HEK293 (cell line): ENCODE results near the gene RASSF5.

Experiments
- CTCF ChIA-PET: fragments of 350-600 bp; formaldehyde crosslinking; extraction: SDS; loops from one replicate; lab custom pipeline; 2021; ENCODE audit warnings: antibody characterized with exemption; lab: Yijun Ruan, JAX
- POLR2A ChIA-PET: fragments of 300-600 bp; formaldehyde crosslinking; extraction: SDS; loops from one replicate; lab custom pipeline; 2020; ENCODE audit warnings: antibody characterized with exemption, inconsistent platforms; lab: Yijun Ruan, JAX
- H3K27ac ChIP-seq: fragments of 200-500 bp; sonication (Bioruptor generic); 2 replicates; pipeline ENCODE4 v1.5.1; 2014; ENCODE audit warnings: low read depth, low read length, control low read depth, inconsistent platforms; ENCODE audit errors: extremely low read depth
- H3K36me3 ChIP-seq, 2 experiments: fragments of 200-500 bp in 1 of 2; sonication (Bioruptor generic) in 1 of 2; 1 replicate in 1 of 2; 2 replicates in 1 of 2; pipeline ENCODE4 v1.5.1; 2014 to 2017; ENCODE audit warnings: inconsistent platforms in 2 of 2, low read length in 2 of 2; ENCODE audit not compliant: control insufficient read depth in 2 of 2, insufficient read depth in 1 of 2
- H3K4me1 ChIP-seq: fragments of 200-500 bp; sonication (Bioruptor generic); 2 replicates; pipeline ENCODE4 v1.5.1; 2014; ENCODE audit warnings: mild to moderate bottlenecking, low read length, inconsistent platforms; ENCODE audit not compliant: control insufficient read depth, insufficient read depth
- H3K4me3 ChIP-seq: 2 replicates; pipeline ENCODE4 v1.5.1; 2011; ENCODE audit warnings: low read depth, mild to moderate bottlenecking, control low read depth, low read length, moderate library complexity
- H3K9me3 ChIP-seq: fragments of 200-500 bp; sonication (Bioruptor generic); 2 replicates; pipeline ENCODE4 v1.5.1; 2014; ENCODE audit warnings: low read depth, low read length, inconsistent platforms; ENCODE audit not compliant: control insufficient read depth, insufficient read depth
- KLF16 ChIP-seq: fragments of 450-650 bp; formaldehyde crosslinking; IDR thresholded peaks from 2 replicates; pipeline ENCODE4 v1.5.1; 2017; ENCODE audit warnings: missing biosample characterization, missing genetic modification characterization
- MYNN ChIP-seq: fragments of 450-650 bp; formaldehyde crosslinking; IDR thresholded peaks from 2 replicates; pipeline ENCODE4 v1.5.1; 2016; ENCODE audit warnings: missing biosample characterization, missing genetic modification characterization, borderline replicate concordance
- PATZ1 ChIP-seq: fragments of 450-650 bp; formaldehyde crosslinking; IDR thresholded peaks from 2 replicates; pipeline ENCODE4 v1.5.1; 2016; ENCODE audit warnings: missing biosample characterization, missing genetic modification characterization
- PRDM2 ChIP-seq: fragments of 450-650 bp; formaldehyde crosslinking; IDR thresholded peaks from 2 replicates; pipeline ENCODE4 v1.5.1; 2016; ENCODE audit warnings: missing biosample characterization, missing genetic modification characterization, borderline replicate concordance
- SCRT1 ChIP-seq: fragments of 450-650 bp; formaldehyde crosslinking; IDR thresholded peaks from 2 replicates; pipeline ENCODE4 v1.5.1; 2016; ENCODE audit warnings: missing biosample characterization, missing genetic modification characterization, borderline replicate concordance
- TSHZ1 ChIP-seq: fragments of 450-650 bp; formaldehyde crosslinking; IDR thresholded peaks from 2 replicates; pipeline ENCODE4 v1.5.1; 2016; ENCODE audit warnings: missing biosample characterization, missing genetic modification characterization, borderline replicate concordance
- ZFP41 ChIP-seq: fragments of 450-650 bp; formaldehyde crosslinking; IDR thresholded peaks from 2 replicates; pipeline ENCODE4 v1.5.1; 2016; ENCODE audit warnings: missing biosample characterization, missing genetic modification characterization, borderline replicate concordance
- ZNF175 ChIP-seq: fragments of 450-650 bp; formaldehyde crosslinking; IDR thresholded peaks from 2 replicates; pipeline ENCODE4 v1.5.1; 2016; ENCODE audit warnings: missing biosample characterization, missing genetic modification characterization
- ZNF2 ChIP-seq: fragments of 450-650 bp; formaldehyde crosslinking; IDR thresholded peaks from 2 replicates; pipeline ENCODE4 v1.5.1; 2016; ENCODE audit warnings: missing biosample characterization, missing genetic modification characterization
- ZNF24 ChIP-seq: fragments of 450-650 bp; formaldehyde crosslinking; IDR thresholded peaks from 2 replicates; pipeline ENCODE4 v1.5.1; 2016; ENCODE audit warnings: missing biosample characterization, missing genetic modification characterization
- ZNF341 ChIP-seq: fragments of 450-650 bp; formaldehyde crosslinking; IDR thresholded peaks from 2 replicates; pipeline ENCODE4; 2016; ENCODE audit warnings: low read depth, missing biosample characterization, missing genetic modification characterization
- ZNF473 ChIP-seq: fragments of 450-650 bp; formaldehyde crosslinking; IDR thresholded peaks from 2 replicates; pipeline ENCODE4 v1.5.1; 2017; ENCODE audit warnings: missing biosample characterization, missing genetic modification characterization
- ZNF514 ChIP-seq: fragments of 450-650 bp; formaldehyde crosslinking; IDR thresholded peaks from 2 replicates; pipeline ENCODE4 v1.5.1; 2016; ENCODE audit warnings: missing biosample characterization, missing genetic modification characterization
- ZNF558 ChIP-seq: fragments of 450-650 bp; formaldehyde crosslinking; IDR thresholded peaks from 2 replicates; pipeline ENCODE4 v1.5.1; 2016; ENCODE audit warnings: missing biosample characterization, missing genetic modification characterization
- ZNF571 ChIP-seq: fragments of 450-650 bp; formaldehyde crosslinking; IDR thresholded peaks from 2 replicates; pipeline ENCODE4 v1.5.0; 2017; ENCODE audit warnings: missing biosample characterization, missing genetic modification characterization
- ZNF626 ChIP-seq: fragments of 450-650 bp; sonication (Bioruptor Pico); formaldehyde crosslinking; IDR thresholded peaks from 2 replicates; pipeline ENCODE4 v1.5.1; 2018; ENCODE audit warnings: missing biosample characterization, missing genetic modification characterization, inconsistent platforms
- ZNF629 ChIP-seq: fragments of 450-650 bp; formaldehyde crosslinking; IDR thresholded peaks from 2 replicates; pipeline ENCODE4 v1.5.1; 2017; ENCODE audit warnings: missing biosample characterization, missing genetic modification characterization
- ZNF639 ChIP-seq: fragments of 450-650 bp; formaldehyde crosslinking; IDR thresholded peaks from 2 replicates; pipeline ENCODE4 v1.5.1; 2016; ENCODE audit warnings: missing biosample characterization, missing genetic modification characterization
- ZNF704 ChIP-seq: fragments of 450-650 bp; formaldehyde crosslinking; IDR thresholded peaks from 2 replicates; pipeline ENCODE4 v1.5.1; 2016; ENCODE audit warnings: missing biosample characterization, missing genetic modification characterization
- ZSCAN16 ChIP-seq: fragments of 450-650 bp; formaldehyde crosslinking; IDR thresholded peaks from 2 replicates; pipeline ENCODE4 v1.5.1; 2016; ENCODE audit warnings: missing biosample characterization, missing genetic modification characterization

RASSF5 gene

GRCh38 chr1:206554211-206554610 lies 46.9 kb downstream of the RASSF5 start (continued):
- TF ChIP-seq PRDM2 (no peak), ZNF2 (tag by site-specific recombination) (no peak), ZNF514 (tag by site-specific recombination) (no peak), ZNF639 (tag by site-specific recombination) (no peak), ZNF558 (tag by site-specific recombination) (no peak), ZNF175 (tag by site-specific recombination) (no peak), ZNF24 (tag by site-specific recombination) (no peak), KLF16 (tag by site-specific recombination) (no peak), ZNF473 (tag by site-specific recombination) (no peak), MYNN (tag by site-specific recombination) (no peak), TSHZ1 (tag by site-specific recombination) (no peak), ZNF571 (tag by site-specific recombination) (no peak)

GRCh38 chr1:206554701-206555472 lies 47.6 kb downstream of the RASSF5 start:
- Histone ChIP-seq H3K27ac (no peak overlapping the region), H3K36me3 (no peaks in the 10 kb centered on the region), H3K9me3 (no peaks in the 10 kb centered on the region), H3K4me3 (no peak overlapping the region)
- ChIA-PET CTCF (interaction anchor here (0.5 to 6.6 kb wide), 8 partner anchors 9 to 519 kb away, joined by 3 to 51 read pairs (median 4); no protein-coding TSS in a partner anchor), POLR2A (no interaction called here)
- TF ChIP-seq ZFP41 (tag by site-specific recombination): no peak
- no peak for TF ChIP-seq ZNF704 (tag by site-specific recombination)
- TF ChIP-seq ZSCAN16 (tag by site-specific recombination): no peak
- TF ChIP-seq PATZ1 (tag by site-specific recombination): no peak
- no peak for TF ChIP-seq ZNF341
- TF ChIP-seq SCRT1: no peak
- TF ChIP-seq ZNF629 (tag by site-specific recombination): no peak
- TF ChIP-seq ZNF626 (tag by site-specific recombination): no peak
- TF ChIP-seq, all 188 proteins: peak for 0
- peaks cover 10% of the 10 kb centered on the region for H3K4me1 ChIP-seq
